GM19193 (cell line): ENCODE data around the gene ADRA2A.

Experiments
- POLR2A ChIP-seq: IDR thresholded peaks from 4 replicates; pipeline ENCODE4 v1.6.1; 2011; ENCODE audit not compliant: insufficient read depth, insufficient read length; ENCODE audit errors: extremely low read depth

Gene ADRA2A

GRCh38 chr10:111079241-111079760, 2.5 kb downstream of the ADRA2A start:
- TF ChIP-seq POLR2A: no peak

- TF ChIP-seq POLR2A: no peak
Measured at GRCh38 chr10:111079781-111080180, 3.0 kb downstream of the ADRA2A start.

- no peak for TF ChIP-seq POLR2A
Measured at GRCh38 chr10:111080224-111080623, 3.4 kb downstream of the ADRA2A start.

GRCh38 chr10:111081595-111081994, 4.8 kb downstream of the ADRA2A start:
- TF ChIP-seq POLR2A: no peak

- TF ChIP-seq POLR2A: no peak
Measured at GRCh38 chr10:111082102-111082975, 5.5 kb downstream of the ADRA2A start.

- TF ChIP-seq POLR2A: no peak
Measured at GRCh38 chr10:111083222-111084095, 6.6 kb downstream of the ADRA2A start.

GRCh38 chr10:111084366-111085255, 7.8 kb downstream of the ADRA2A start:
- no peak for TF ChIP-seq POLR2A

- TF ChIP-seq POLR2A: no peak
Measured at GRCh38 chr10:111085690-111086353, 9.0 kb downstream of the ADRA2A start.

GRCh38 chr10:111086574-111086973, 9.7 kb downstream of the ADRA2A start:
- TF ChIP-seq POLR2A: no peak

GRCh38 chr10:111087331-111087756, 10.5 kb downstream of the ADRA2A start:
- no peak for TF ChIP-seq POLR2A

GRCh38 chr10:111087968-111088505, 11.2 kb downstream of the ADRA2A start:
- TF ChIP-seq POLR2A: no peak

GRCh38 chr10:111089293-111089692, 12.5 kb downstream of the ADRA2A start:
- no peak for TF ChIP-seq POLR2A

GRCh38 chr10:111091833-111092232, 15.0 kb downstream of the ADRA2A start:
- no peak for TF ChIP-seq POLR2A
